Hematopoietic multipotent progenitor cell treated with erythropoietin and hydrocortisone succinate and interleukin-3 and kit ligand, for 8 days (in vitro differentiated cells): ENCODE measurements around the gene SBK1.

Experiments used
- DNase-seq: peaks from one replicate; pipeline ENCODE4 v3.0.0-alpha.2; 2015

The SBK1 gene

GRCh38 chr16:28283173-28283572, 9.2 kb upstream of the SBK1 start:
- DNase-seq: no peak

GRCh38 chr16:28283798-28284577, 8.3 kb upstream of the SBK1 start:
- DNase-seq: no peak

DNA sequence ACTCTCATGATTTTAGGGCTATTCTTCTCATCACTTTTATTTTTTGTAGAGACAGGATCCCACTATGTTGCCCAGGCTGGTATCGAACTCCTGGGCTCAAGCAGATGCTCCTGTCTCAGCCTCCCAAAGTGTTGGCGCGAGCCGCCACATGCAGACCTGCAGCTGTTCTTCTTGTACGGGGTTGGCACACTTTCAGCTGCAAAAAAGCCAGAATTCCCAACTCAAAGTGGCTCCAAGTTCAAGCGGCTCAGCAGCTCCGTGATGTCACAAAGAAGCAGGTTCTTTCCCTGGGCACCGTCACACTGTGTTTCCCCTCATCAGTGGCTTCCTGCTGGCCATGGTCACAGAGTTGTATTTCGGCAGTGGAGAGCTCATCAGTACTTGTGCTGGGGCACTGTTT, 6.7 kb upstream of the SBK1 start:
- no peak for DNase-seq

- DNase-seq: no peak
Observed at GRCh38 chr16:28288114-28288513, 4.2 kb upstream of the SBK1 start.

DNA sequence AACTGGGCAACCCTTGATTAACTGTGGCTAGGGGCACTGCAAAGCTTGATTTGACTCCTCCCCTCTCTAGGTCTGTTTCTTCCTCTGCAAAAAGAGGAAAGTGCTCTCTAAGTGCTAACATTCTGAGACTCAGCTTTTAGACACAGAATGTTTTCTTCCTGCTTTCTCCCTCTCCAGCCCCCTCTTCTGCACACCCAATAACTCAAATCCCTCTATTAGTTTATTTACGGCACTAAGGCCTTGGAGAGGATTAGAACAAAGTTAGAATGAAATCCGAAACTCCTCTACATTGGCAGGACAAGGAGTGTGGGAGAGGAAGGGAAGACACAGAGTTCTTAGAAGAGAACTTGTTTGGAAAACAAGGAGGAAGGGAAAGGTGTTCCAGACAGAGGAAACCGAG, 3.3 kb upstream of the SBK1 start:
- DNase-seq: no peak

- no peak for DNase-seq
Observed at GRCh38 chr16:28289939-28290858, 2.1 kb upstream of the SBK1 start.

- no peak for DNase-seq
Observed at GRCh38 chr16:28290859-28291254, 1.5 kb upstream of the SBK1 start.

DNA sequence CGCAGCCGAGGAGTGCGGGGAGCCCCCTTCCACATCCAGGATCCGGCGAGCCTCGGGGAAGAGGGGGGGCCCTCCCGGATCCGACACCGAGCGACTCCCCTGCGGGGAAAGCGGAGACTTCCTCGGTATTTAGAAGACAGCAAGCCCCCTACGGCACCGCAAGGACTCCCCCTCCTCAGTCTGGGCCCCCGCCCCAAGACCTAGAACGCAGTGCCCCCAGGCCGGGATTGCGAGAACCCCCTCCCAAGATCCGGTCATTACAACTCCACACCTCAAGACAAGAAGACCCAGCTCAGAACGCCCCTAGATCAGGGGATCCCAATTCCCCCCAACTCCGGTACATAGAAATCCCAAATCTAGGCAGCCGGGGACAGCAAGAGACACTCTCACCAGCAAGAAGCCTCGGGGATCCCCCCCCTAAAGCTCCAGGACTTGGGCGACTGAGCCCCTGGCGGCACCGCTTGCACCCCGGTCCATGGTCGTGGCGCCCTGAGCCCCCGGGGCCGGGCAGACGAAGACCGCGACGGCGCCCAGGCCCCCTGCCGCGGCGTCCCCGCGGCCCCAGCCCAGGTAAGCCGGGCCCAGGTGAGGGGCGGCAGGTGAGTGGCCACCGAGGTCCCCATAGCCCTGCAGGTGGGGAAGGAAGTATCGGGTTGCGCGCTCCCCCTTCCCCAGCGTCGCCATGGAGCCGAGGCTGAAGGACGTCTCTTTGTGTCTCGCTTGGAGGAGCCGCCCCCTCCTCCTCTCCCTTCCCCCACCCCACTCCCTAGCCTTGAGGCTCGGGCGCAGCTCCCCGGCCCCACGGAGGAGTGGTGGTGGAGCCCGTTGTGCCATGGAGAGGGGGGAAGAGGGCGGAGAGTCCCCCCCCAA, 641 bp downstream of the SBK1 start:
- DNase-seq: no peak

GRCh38 chr16:28293601-28293960, 1.3 kb downstream of the SBK1 start:
- no peak for DNase-seq

GRCh38 chr16:28294201-28294600, 1.9 kb downstream of the SBK1 start:
- DNase-seq: no peak

- DNase-seq: no peak
Observed at GRCh38 chr16:28295276-28295675, 3.0 kb downstream of the SBK1 start.

DNA sequence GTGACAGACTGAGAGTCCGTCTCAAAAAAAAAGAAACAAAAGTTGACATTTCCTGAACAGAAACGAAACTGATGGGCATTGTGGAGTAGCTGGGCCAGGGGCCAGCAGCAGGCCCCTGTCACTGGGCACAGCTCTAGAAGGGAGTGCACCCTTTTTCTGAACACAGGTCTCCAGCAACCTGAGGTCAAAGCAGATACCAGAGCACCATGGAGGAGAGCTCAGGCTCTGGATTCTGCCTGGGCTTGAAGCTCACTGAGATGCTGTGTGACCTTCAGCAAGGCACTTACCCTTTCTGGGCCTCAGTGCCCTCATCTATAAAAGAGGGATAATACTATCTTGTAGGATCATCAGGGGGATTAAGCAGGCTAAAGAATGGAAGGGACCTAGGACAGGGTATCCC, 5.0 kb downstream of the SBK1 start:
- DNase-seq: no peak

DNA sequence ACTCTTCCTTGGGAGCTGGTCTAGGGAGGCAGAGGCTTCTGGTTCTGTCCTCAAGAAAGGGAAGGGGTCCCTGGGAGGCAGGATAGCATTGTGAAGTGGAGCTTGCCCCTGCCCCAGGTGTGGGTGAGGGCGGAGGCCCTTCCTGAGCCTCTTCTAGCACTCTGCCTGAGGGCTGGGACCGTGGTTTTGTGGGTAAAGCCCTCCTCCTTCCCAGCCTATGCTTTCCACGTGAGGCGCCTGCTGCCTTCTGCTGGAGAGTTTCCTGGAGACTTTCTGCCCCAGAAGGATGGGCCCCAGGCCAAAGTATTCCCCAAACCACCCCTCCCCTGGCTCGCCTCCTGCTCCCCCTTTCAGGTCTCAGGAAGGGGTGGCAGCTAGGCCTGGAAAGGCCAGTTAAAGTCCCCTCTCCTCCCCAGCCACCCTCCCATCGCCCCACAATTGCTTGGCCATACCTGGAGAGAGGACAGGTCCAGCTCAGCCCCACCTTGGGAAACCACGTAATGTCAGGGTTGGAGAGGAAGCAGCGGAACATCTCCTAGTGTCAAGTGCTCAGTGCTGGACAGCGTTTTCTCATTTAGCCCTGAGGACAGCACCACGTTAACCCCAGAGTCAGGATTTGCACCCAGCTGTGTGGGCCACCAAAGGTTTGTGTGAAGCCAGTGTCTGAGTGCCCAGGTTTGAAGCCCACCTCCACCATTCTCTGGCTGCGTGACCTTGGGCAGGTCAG, 5.6 kb downstream of the SBK1 start:
- DNase-seq: no peak

GRCh38 chr16:28298511-28298878, 6.2 kb downstream of the SBK1 start:
- no peak for DNase-seq

- no peak for DNase-seq
Observed at GRCh38 chr16:28300327-28300726, 8.0 kb downstream of the SBK1 start.

DNA sequence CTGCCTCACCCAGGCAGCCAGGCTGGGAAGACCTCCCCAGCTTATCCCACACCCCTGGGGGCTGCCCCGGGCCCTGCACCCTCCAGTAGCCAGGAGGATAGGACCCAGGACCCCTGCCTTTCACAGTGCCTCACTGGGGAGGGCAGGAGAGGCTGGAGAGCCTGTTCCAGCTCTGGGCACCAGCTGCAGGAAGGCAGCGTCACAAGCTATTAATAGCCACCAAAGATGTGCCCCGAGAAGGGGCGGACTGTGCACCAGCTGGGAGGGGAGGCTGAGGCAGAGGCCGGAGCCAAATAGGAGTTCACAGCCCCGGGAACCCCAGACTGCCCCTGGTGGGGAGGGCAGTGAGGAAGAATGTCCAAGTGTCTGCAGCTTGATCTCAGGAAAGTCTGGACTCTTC, 8.8 kb downstream of the SBK1 start:
- no peak for DNase-seq

GRCh38 chr16:28301620-28302019, 9.3 kb downstream of the SBK1 start:
- DNase-seq: no peak

DNA sequence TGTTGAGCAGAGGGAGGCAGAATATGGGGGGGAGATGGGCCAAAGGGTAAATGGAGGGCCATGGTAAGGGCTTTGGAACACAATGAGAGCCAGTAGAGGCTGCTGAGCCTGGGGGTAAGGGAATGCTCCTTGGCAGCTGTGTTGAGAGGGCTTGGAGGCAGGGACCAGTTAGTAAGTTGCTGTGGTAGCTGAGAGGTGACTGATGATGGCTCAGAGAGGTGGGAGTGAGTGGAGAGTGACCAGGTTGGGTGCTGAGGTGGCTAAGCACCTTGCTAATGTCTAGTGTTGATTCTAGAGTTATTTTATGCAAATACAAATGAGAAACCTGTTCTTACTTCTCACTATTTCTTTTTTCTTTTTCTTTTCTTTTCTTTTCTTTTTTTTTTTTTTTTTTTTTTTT, 10.8 kb downstream of the SBK1 start:
- DNase-seq: no peak

DNA sequence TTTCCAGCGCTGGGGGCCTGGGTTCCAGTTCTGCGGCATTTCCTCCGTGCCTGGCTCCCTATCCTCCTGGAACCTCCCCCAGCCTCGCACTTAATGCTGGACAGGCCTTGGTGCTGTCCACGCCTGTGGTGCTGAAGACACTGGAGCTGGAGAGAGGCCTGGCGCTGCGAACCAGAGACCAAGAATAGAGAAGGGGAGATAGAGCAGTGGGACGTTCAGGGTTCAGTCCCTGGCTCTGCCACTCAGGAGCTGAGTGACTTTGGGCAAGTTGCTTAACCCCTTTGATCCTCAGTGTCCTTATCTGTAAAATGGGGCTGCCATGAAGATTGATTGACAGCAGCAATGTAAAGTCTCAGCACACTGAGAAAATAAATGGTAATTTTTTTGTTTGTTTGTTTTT, 11.9 kb downstream of the SBK1 start:
- peak; percentile 18 for DNase-seq

GRCh38 chr16:28307936-28308335, 15.6 kb downstream of the SBK1 start:
- no peak for DNase-seq

- no peak for DNase-seq
Observed at GRCh38 chr16:28308794-28309584, 16.7 kb downstream of the SBK1 start.

GRCh38 chr16:28309811-28310311, 17.5 kb downstream of the SBK1 start:
- peak; percentile 33 for DNase-seq
